Islet of Langerhans (tissue), 1 donor: ENCODE results near the gene ATP5MK.
"Not testable (repeated sequence)": the region's sequence is repeated elsewhere in the genome, so short reads cannot be mapped to it uniquely, and the experiment has no call there.

Source experiments
- FAIRE-seq: peaks from one replicate; lab custom pipeline; 2011; peaks lifted over from hg19 to GRCh38; lab: Jason Lieb, UNC

Gene ATP5MK

GRCh38 chr10:103396067-103396788, at the start of gene ATP5MK, which contains the start of gene PDCD11:
TSS of gene ATP5MK (minus strand) at chr10:103396475. CDS start at chr10:103392457, 4,018 bp downstream.
TSS of gene PDCD11 (plus strand) at chr10:103396626. CDS start at chr10:103398427, 1,801 bp downstream.
- FAIRE-seq: peak; percentile 33

- no peak for FAIRE-seq
These were observed 49.1 kb upstream of the ATP5MK start for GRCh38 chr10:103445366-103445765.

- FAIRE-seq: no peak
These were observed 48.2 kb upstream of the ATP5MK start for GRCh38 chr10:103444478-103444877.

GRCh38 chr10:103443475-103444185, 47.4 kb upstream of the ATP5MK start:
- FAIRE-seq: no peak

- FAIRE-seq: no peak
These were observed 45.8 kb upstream of the ATP5MK start for GRCh38 chr10:103442031-103442461.

- FAIRE-seq: no peak
These were observed 45.3 kb upstream of the ATP5MK start for GRCh38 chr10:103441611-103442010.

GRCh38 chr10:103441206-103441605, 44.9 kb upstream of the ATP5MK start:
- FAIRE-seq: no peak

GRCh38 chr10:103440416-103440815, 44.1 kb upstream of the ATP5MK start:
- no peak for FAIRE-seq

GRCh38 chr10:103439776-103440175, 43.5 kb upstream of the ATP5MK start:
- no peak for FAIRE-seq

- no peak for FAIRE-seq
These were observed 37.6 kb upstream of the ATP5MK start for GRCh38 chr10:103433858-103434257.

GRCh38 chr10:103431902-103432301, 35.6 kb upstream of the ATP5MK start:
- FAIRE-seq: peak; percentile 60

- FAIRE-seq: no peak
These were observed 33.4 kb upstream of the ATP5MK start for GRCh38 chr10:103429647-103430046.

GRCh38 chr10:103428989-103429643, 32.8 kb upstream of the ATP5MK start:
- FAIRE-seq: no peak

- FAIRE-seq: no peak
These were observed 31.6 kb upstream of the ATP5MK start for GRCh38 chr10:103427866-103428265.

- FAIRE-seq: no peak
These were observed 27.5 kb upstream of the ATP5MK start for GRCh38 chr10:103423748-103424147.

GRCh38 chr10:103419101-103419500, 22.8 kb upstream of the ATP5MK start:
- no peak for FAIRE-seq

GRCh38 chr10:103417601-103418000, 21.3 kb upstream of the ATP5MK start:
- FAIRE-seq: no peak

- not testable (repeated sequence) for FAIRE-seq
These were observed 20.8 kb upstream of the ATP5MK start for GRCh38 chr10:103417148-103417469.

GRCh38 chr10:103416436-103417147, 20.3 kb upstream of the ATP5MK start:
- peak; percentile 90 for FAIRE-seq

GRCh38 chr10:103415581-103415980, 19.3 kb upstream of the ATP5MK start:
- no peak for FAIRE-seq

GRCh38 chr10:103413564-103413963, 17.3 kb upstream of the ATP5MK start:
- no peak for FAIRE-seq

GRCh38 chr10:103397191-103397825, 1.0 kb upstream of the ATP5MK start:
- no peak for FAIRE-seq
